GM19328 (cell line): Measurements from ENCODE around the gene FGF2.
"Not testable (repeated sequence)": the region's sequence is repeated elsewhere in the genome, so short reads cannot be mapped to it uniquely, and the experiment has no call there.

Source experiments
- ATAC-seq: cut with Tn5 transposase; IDR thresholded peaks from one replicate; pipeline ENCODE4 v1.9.1; 2021; ENCODE audit warnings: mild to moderate bottlenecking, moderate library complexity; ENCODE audit not compliant: unreplicated experiment

FGF2 gene

DNA sequence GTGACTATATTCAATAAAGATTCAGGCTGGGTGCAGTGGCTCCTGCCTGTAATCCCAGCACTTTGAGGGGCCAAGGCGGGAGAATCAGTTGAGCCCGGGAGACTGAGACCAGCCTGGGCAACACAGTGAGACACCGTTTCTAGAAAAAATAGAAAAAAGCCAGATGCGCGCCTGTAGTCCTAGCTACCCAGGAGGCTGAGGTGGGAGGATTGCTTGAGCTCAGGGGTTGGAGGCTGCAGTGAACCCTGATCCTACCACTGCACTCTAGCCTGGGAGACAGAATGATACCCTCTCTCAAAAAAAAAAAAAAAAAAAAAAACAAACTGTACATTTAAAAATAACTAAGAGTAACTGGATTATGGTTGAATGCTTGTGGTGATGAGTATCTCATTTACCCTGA, 94.7 kb downstream of the FGF2 start:
- ATAC-seq: no peak

DNA sequence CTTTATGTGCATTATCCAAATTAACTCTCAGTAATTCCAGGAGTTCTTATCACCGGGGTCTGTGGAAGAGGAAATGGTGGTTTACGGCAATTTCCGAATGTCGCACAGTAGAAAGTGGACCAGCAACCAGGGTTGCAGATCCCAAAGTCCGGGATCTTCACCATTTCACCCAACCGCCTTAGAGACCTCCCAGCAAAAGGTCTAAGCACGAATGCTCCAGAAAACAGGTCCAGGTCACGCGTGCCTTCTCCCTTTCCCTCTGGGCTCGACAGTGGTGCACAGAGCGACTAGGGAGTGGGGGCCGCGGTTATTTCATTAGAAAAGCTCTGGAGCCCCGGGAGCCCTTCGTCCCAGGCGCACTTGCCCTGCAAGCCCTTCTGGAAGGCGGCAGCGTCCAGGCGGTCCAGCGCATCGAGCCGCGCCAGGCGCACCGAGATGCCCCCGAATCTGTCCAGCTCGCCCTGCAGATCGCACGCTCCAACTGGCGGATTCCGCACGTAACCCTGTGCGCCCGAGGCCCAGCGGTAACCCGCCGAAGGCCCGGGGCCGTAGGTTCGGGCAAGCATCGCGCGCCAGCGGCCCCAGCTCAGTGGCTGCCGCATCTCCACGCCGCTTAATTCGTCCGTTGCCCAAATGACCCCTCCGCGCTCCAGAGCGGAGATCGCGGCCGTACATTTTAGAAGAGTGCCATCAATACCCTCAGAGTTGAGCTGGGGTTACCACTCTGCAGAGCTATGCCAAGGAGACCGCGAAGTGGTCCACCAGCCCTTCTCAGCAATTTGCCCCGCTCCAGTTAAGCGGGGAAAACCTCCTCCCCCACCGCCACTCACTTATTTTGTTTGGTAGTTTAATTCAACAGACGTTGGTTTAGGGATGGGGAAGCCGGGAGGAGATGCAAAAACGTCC, 95.6 kb downstream of the FGF2 start, which contains the start of gene NUDT6:
Gene NUDT6 (minus strand): TSS at position 627 of the 906 bp plus-strand sequence. CDS start 25 bp downstream, at position 602.
- ATAC-seq: peak; percentile 46

DNA sequence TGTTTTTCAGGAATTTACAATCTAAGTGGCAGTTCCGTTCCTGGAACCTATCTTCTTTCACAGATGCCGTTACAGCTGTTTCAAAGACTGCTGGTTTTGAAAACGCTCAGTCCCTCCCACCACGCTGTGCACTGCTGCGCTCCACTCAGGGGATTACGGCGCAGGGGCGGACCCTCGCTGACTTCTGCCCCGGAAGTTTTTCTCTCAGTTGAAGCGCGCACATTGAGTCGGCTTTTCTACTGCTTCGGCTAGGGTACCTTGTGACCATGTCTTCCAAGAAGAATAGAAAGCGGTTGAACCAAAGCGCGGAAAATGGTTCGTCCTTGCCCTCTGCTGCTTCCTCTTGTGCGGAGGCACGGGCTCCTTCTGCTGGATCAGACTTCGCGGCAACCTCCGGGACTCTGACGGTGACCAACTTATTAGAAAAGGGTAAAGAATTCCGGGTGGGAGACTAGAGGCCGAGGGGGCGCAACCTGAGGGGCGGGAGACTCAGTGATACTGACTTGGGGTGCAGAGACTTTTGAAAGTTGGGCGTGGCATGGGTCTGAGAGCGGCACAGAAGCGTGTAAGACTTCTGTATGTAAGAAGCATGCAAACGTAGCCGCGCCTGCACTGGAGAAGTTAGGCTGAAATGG, 96.4 kb downstream of the FGF2 start:
- ATAC-seq: peak; percentile 95

DNA sequence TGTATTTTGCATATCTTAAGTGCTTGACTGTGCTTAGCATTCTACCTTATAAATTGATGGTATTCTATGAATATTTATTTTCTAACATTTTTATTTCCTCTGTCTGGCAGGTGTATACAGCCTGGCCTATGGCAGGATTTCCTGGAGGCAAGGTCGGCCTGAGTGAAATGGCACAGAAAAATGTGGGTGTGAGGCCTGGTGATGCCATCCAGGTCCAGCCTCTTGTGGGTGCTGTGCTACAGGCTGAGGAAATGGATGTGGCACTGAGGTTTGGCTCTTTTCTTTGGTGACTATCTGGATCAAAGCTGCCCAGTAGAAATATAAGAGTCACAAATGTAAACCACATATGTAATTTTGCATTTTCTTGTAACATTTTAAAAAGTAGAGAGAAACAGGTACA, 102.3 kb downstream of the FGF2 start:
- no peak for ATAC-seq

DNA sequence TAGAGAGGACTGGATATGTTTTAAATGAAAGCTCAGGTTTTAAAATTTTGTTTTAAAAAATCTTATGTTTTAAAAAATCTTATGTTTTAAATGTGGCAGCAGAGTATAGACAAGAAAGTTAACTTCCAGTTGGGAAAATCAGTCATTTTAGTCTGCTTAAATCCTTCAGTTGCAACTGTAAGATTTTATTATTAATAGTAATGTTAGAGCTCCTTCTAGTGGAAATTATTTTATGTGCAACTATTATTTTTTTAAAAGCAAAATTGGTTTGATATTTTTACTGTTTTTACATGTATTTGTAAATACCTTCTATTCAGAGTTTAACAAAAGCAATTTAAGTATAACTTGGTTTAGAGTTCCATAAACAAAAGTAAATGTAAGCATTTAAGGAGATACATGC, 104.2 kb downstream of the FGF2 start:
- ATAC-seq: no peak

DNA sequence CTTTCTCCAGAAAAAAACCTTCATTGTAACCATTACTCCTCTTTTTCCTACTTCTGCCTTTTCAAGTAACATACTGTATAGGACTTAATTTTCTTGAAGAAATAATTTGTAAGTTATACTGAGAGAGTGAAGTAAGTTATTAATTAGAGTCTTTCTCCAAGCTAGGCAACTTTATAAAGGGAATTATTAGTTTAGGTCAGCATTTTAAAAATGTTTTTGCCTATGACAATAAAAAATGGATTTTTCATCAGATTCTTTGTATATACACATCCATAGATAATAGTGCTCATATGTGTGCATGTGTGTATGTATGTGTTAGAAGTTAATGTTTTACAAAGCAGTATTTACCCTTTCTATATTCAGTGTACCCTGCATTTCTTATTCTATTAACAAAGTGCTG, 106.1 kb downstream of the FGF2 start:
- no peak for ATAC-seq

DNA sequence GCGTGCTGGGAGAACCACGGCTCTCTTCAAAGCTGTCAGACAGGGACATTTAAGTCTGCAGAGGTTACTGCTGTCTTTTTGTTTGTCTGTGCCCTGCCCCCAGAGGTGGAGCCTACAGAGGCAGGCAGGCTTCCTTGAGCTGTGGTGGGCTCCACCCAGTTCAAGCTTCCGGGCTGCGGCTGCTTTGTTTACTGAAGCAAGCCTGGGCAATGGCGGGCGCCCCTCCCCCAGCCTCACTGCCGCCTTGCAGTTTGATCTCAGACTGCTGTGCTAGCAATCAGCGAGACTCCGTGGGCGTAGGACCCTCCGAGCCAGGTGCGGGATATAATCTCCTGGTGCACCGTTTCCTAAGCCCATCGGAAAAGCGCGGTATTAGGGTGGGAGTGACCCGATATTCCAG, 118.5 kb downstream of the FGF2 start:
- not testable (repeated sequence) for ATAC-seq

DNA sequence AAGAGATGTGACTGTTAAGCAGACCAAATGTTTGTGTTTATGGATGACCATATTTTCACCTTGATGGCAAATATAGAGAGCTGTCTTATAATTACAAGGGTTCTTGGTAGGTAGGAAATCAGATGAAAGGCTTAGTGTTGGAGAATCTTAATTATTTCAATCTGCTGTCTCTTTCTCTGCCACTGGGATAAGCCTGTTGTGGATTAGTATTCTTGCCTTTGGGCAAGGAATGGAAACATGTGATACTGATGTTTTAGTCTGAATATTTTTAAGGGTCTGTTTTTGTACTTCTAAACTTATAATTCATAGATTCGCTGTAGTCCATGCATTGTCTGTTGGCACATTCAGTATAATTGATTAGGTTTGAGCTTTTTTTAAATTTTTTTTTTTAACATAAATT, 119.5 kb downstream of the FGF2 start:
- ATAC-seq: no peak
